Measurements from ENCODE around the gene NACC1.

- TF ChIP-seq, protein P1, sequence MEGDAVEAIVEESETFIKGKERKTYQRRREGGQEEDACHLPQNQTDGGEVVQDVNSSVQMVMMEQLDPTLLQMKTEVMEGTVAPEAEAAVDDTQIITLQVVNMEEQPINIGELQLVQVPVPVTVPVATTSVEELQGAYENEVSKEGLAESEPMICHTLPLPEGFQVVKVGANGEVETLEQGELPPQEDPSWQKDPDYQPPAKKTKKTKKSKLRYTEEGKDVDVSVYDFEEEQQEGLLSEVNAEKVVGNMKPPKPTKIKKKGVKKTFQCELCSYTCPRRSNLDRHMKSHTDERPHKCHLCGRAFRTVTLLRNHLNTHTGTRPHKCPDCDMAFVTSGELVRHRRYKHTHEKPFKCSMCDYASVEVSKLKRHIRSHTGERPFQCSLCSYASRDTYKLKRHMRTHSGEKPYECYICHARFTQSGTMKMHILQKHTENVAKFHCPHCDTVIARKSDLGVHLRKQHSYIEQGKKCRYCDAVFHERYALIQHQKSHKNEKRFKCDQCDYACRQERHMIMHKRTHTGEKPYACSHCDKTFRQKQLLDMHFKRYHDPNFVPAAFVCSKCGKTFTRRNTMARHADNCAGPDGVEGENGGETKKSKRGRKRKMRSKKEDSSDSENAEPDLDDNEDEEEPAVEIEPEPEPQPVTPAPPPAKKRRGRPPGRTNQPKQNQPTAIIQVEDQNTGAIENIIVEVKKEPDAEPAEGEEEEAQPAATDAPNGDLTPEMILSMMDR (conservative IDR thresholded peaks at IDR 0.05; ENCODE audit: low read depth in 2 of 2): no peak
- TF ChIP-seq EZH2phosphoT487 (IDR thresholded peaks at IDR 0.05; ENCODE audit: unreplicated experiment) (no peak), EZH2 (IDR thresholded peaks at IDR 0.05; ENCODE audit: low read depth, unreplicated experiment) (no peak)
These were observed 15.7 kb upstream of the NACC1 start for GRCh38 chr19:13102416-13102665.

All from GM23338 (cell line).